Fibroblast of the aortic adventitia (primary cell): ENCODE data around the gene SYNGAP1. TPM values are rescaled to one million over a fixed set of nuclear protein-coding genes. Genes with fewer than 3 reads are reported as not detected.
"Not testable (repeated sequence)": the region's sequence is repeated elsewhere in the genome, so short reads cannot be mapped to it uniquely, and the experiment has no call there.

Experiments
- DNase-seq: peaks from one replicate; pipeline ENCODE4 v3.0.0-alpha.2; 2010; ENCODE audit warnings: low read depth
- H3K4me3 ChIP-seq: 2 replicates; pipeline ENCODE4 v1.5.1; 2011; ENCODE audit warnings: low read depth, mild to moderate bottlenecking, control low read depth, low read length, moderate library complexity
- CTCF ChIP-seq: IDR thresholded peaks from 2 replicates; pipeline ENCODE4 v1.5.1; 2011; ENCODE audit warnings: mild to moderate bottlenecking, low read length, control low read depth, inconsistent platforms; ENCODE audit not compliant: insufficient read depth
- total RNA-seq: library from RNA; depleted of rRNA; stranded (reverse); fragments of >200 nt; gene quantifications from 2 replicates; pipeline ENCODE4 v1.2.3, GENCODE V29; 2012; ENCODE audit warnings: low replicate concordance

Gene SYNGAP1
- total RNA-seq, 1 donor: 7.6 TPM

DNA sequence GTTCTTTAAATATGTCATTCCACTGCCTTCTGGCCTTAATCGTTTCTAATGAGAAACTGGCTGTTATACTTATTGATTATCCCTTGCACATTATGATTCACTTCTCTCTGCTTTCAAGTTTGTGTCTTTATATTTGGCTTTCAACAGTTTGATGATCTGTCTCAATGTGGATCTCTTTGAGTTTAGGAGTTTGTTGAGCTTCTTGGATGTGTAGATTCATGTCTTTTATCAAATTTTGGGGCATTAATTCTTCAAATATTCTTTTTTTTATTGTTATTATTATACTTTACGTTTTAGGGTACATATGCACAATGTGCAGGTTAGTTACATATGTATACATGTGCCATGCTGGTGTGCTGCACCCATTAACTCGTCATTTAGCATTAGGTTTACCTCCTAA is 63.8 kb downstream of the SYNGAP1 start:
- H3K4me3 ChIP-seq: no peak overlapping the region
- no peak for TF ChIP-seq CTCF
- no peak for DNase-seq

DNA sequence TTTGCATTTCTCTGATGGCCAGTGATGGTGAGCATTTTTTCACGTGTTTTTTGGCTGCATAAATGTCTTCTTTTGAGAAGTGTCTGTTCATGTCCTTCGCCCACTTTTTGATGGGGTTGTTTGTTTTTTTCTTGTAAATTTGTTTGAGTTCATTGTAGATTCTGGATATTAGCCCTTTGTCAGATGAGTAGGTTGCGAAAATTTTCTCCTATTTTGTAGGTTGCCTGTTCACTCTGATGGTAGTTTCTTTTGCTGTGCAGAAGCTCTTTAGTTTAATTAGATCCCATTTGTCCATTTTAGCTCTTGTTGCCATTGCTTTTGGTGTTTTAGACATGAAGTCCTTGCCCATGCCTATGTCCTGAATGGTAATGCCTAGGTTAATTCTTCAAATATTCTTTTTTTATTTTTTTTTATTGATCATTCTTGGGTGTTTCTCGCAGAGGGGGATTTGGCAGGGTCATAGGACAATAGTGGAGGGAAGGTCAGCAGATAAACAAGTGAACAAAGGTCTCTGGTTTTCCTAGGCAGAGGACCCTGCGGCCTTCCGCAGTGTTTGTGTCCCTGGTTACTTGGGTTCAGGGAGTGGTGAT is 64.9 kb downstream of the SYNGAP1 start:
- H3K4me3 ChIP-seq, DNase-seq: not testable (repeated sequence)

DNA sequence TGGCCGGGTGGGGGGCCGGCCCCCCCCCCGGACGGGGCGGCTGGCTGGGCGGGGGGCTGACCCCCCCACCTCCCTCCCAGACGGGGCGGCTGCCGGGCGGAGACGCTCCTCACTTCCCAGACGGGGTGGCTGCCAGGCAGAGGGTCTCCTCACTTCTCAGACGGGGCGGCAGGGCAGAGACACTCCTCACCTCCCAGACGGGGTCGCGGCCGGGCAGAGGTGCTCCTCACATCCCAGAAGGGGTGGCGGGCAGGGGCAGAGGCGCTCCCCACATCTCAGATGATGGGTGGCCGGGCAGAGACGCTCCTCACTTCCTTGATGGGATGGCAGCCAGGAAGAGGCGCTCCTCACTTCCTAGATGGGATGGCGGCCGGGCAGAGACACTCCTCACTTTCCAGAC is 65.8 kb downstream of the SYNGAP1 start:
- H3K4me3 ChIP-seq, DNase-seq: not testable (repeated sequence)

DNA sequence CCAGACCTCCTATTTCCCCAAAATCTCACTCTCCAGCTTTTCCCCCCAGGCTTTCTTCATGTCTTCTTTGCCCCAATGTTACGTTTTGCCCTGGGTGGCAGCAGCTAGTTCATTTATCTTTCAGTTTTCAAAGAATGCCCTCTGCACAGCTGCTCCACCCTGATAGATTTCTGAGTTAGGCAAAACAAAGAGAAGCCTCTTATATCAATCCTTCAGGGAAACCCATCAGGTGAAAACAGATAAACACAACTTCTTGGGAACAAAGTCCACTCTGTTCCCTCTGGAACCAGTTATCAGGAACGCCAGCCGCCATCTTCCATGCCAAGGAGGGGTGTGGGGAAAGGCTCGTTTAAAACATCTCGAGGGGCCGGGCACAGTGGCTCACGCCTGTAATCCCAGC is 68.5 kb downstream of the SYNGAP1 start:
- no peak overlapping the region for H3K4me3 ChIP-seq
- DNase-seq: no peak
- no peak for TF ChIP-seq CTCF

DNA sequence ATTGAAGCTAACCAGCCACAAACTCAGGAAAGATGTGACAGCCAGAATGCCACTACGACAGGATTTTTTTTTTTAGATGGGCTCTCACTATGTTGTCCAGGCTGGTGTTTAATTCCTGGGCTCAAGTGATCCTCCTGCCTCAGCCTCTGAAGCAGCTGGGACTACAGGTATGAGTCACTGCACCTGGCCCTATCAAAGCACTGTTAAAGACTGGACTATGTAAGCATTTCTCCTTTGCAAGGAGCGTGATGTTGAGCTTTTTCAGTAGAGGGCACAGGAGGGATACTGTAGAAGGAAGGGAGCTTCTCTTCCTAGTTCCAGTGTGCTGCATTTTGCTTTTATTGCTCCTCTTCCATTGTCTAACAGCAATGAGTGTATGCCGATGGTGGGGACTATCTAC is 70.3 kb downstream of the SYNGAP1 start:
- TF ChIP-seq CTCF: peak; percentile 5
- DNase-seq: no peak
- H3K4me3 ChIP-seq: no peak overlapping the region

DNA sequence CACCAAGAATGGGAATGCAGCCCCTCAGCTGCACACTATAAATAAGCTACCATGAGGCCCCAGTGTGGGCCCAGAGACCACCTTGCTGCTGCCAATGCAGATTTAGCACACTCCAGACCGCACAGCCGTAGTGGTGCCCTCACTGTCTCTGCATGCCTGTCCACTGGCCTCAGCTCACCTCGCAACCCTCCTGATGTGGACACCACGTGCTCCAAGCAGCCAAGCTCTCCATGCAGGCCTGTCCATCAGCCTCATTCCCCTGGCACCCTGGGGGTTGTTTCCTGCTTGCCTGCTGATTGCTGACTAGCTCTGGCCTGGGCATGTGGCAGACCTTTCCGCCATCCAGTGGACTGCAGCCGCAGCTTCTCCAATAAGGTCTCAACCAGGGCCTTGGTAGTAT is 70.8 kb downstream of the SYNGAP1 start:
- no peak for DNase-seq
- no peak for TF ChIP-seq CTCF
- no peak overlapping the region for H3K4me3 ChIP-seq

GRCh38 chr6:33492093-33492492 is 72.2 kb downstream of the SYNGAP1 start:
- no peak for DNase-seq
- TF ChIP-seq CTCF: no peak
- H3K4me3 ChIP-seq: no peak overlapping the region

DNA sequence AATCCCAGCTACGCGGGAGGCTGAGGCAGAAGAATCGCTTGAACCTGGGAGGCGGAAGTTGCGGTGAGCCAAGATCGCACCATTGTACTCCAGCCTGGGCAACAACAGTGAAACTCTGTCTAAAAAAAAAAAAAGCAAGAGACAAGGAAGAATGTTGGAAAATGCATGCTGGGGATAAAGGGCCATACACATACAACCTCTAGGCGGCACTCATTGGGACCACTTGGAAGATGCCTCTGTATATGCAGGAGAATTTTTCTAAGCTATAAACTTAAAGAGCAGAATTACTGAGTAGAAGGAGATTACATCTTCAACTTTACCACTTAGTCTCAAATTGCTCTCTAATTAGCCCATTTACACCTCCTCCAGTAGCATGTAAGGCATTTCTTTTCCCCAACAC is 77.3 kb downstream of the SYNGAP1 start:
- DNase-seq: no peak
- no peak for TF ChIP-seq CTCF
- H3K4me3 ChIP-seq: no peak overlapping the region
